H1 (cell line): Measurements from ENCODE around the gene SMIM33. TPM values are rescaled to one million over a fixed set of nuclear protein-coding genes. Genes with fewer than 3 reads are reported as not detected.

ENCODE experiments used
- ATF3 ChIP-seq: IDR thresholded peaks from 2 replicates; pipeline ENCODE4 v1.6.1; 2011; ENCODE audit warnings: low read depth, mild to moderate bottlenecking, low read length; ENCODE audit not compliant: insufficient read depth
- BACH1 ChIP-seq: IDR thresholded peaks from 2 replicates; pipeline ENCODE4 v1.6.1; 2012; ENCODE audit warnings: low read length, improper control_type of control experiment
- BCL11A ChIP-seq, 2 experiments: IDR thresholded peaks; one replicate each; pipeline ENCODE4 v1.6.1; 2011; ENCODE audit warnings: low read depth in 2 of 2, low read length in 2 of 2, mild to moderate bottlenecking in 2 of 2
- BRCA1 ChIP-seq: IDR thresholded peaks from 2 replicates; pipeline ENCODE4 v1.6.1; 2012; ENCODE audit warnings: low read depth, low read length, improper control_type of control experiment
- CHD7 ChIP-seq: fragments of 300-600 bp; sonication (generic); IDR thresholded peaks from 2 replicates; pipeline ENCODE4 v1.7.1; 2012; ENCODE audit warnings: low read length, moderate library complexity, mild to moderate bottlenecking, inconsistent platforms; ENCODE audit not compliant: insufficient replicate concordance
- MAX ChIP-seq: IDR thresholded peaks from 2 replicates; pipeline ENCODE4 v1.6.1; 2012; ENCODE audit warnings: inconsistent platforms
- NANOG ChIP-seq: IDR thresholded peaks from 2 replicates; pipeline ENCODE4 v1.6.1; 2011; ENCODE audit warnings: low read length, low read depth, mild to moderate bottlenecking, inconsistent platforms; ENCODE audit not compliant: insufficient read depth, poor library complexity, severe bottlenecking
- RBBP5 ChIP-seq: IDR thresholded peaks from 2 replicates; pipeline ENCODE4 v1.7.1; 2012; ENCODE audit warnings: low read depth, mild to moderate bottlenecking, inconsistent platforms, low read length, moderate library complexity, borderline replicate concordance
- SRF ChIP-seq: IDR thresholded peaks from 2 replicates; pipeline ENCODE4 v1.6.1; 2011; ENCODE audit warnings: mild to moderate bottlenecking, low read depth, low read length, moderate library complexity
- TAF1 ChIP-seq: IDR thresholded peaks from 2 replicates; pipeline ENCODE4 v1.6.1; 2011; ENCODE audit warnings: mild to moderate bottlenecking, low read depth, low read length
- polyA plus RNA-seq, 7 experiments: library from polyadenylated mRNA; depleted of rRNA in 3 of 7; stranded (reverse) in 5 of 7; unstranded in 2 of 7; fragments of >200 nt in 5 of 7; fragments of 200-250 nt in 2 of 7; gene quantifications; 1 replicate in 5 of 7; 2 replicates in 1 of 7; 4 replicates in 1 of 7; pipeline versions ENCODE4 v1.2.1 to v1.2.3, GENCODE V29; 2011 to 2013; ENCODE audit warnings: missing spikeins in 2 of 7, mixed read lengths in 2 of 7
- total RNA-seq: library from RNA; stranded (reverse); fragmentation: NEBNext Ultra II Directional; extraction: Animal tissue kit (Norgen Biotek cat#: 25700); gene quantifications from 2 replicates; pipeline ENCODE4 v1.2.1, GENCODE V29; 2021

SMIM33 gene
- total and polyA plus RNA-seq, 2 of the 8 experiments (the other 6 are each of a cell fraction or from before 2014, with no cell fraction given) = not detected

GRCh38 chr5:139443831-139444453 is 26.9 kb upstream of the SMIM33 start (continued):
- TF ChIP-seq CHD7 (no peak), BCL11A (IDR thresholded peaks at IDR 0.05; ENCODE audit: low read depth in 2 of 2, low read length in 2 of 2) (no peak), BACH1 (no peak), SRF (no peak), NANOG (no peak), TAF1 (no peak), BRCA1 (no peak), MAX (no peak), RBBP5 (no peak), ATF3 (no peak)
